Upper lobe of left lung (tissue), 6 donors: ENCODE measurements around the gene ACSL1. TPM values are rescaled to one million over a fixed set of nuclear protein-coding genes. Genes with fewer than 3 reads are reported as not detected.

ENCODE experiments used
- ATAC-seq, 2 donors: fragments of 200-7000 bp; cut with Tn5 transposase; one replicate each; pipeline ENCODE4 v1.9.1; 2022; ENCODE audit warnings: mild to moderate bottlenecking in 2 of 2, moderate library complexity in 2 of 2; ENCODE audit not compliant: low FRiP score in 2 of 2
- DNase-seq, 2 donors: peaks; one replicate each; pipeline ENCODE4 v3.0.0-alpha.2; 2019 to 2020
- H3K27ac ChIP-seq, 4 donors: fragments of 200-600 bp; sonication (generic); one replicate each; pipeline ENCODE4 v1.5.1; 2016 to 2019
- H3K27me3 ChIP-seq, 4 donors: fragments of 200-600 bp; sonication (generic); one replicate each; pipeline ENCODE4 v1.5.1; 2017 to 2019
- H3K36me3 ChIP-seq, 4 donors: fragments of 200-600 bp; sonication (generic); one replicate each; pipeline ENCODE4 v1.5.1; 2016 to 2019
- H3K4me1 ChIP-seq, 4 donors: fragments of 200-600 bp; sonication (generic); one replicate each; pipeline ENCODE4 v1.5.1; 2018 to 2019
- H3K4me3 ChIP-seq, 4 donors: fragments of 200-600 bp; sonication (generic); one replicate each; pipeline ENCODE4 v1.5.1; 2017 to 2019; ENCODE audit warnings: mild to moderate bottlenecking in 2 of 4, moderate library complexity in 1 of 4
- H3K9me3 ChIP-seq, 4 donors: fragments of 200-600 bp; sonication (generic); one replicate each; pipeline ENCODE4 v1.5.1; 2018 to 2019
- EP300 ChIP-seq, 4 donors: sonication (generic); formaldehyde crosslinking; IDR thresholded peaks; one replicate each; pipeline ENCODE4 v1.5.1; 2017; ENCODE audit warnings: antibody characterized with exemption in 4 of 4, control low read depth in 2 of 4
- POLR2A ChIP-seq, 4 donors: fragments of 450-650 bp; IDR thresholded peaks; one replicate each; pipeline ENCODE4 v1.5.1; 2016 to 2017; ENCODE audit warnings: antibody characterized with exemption in 4 of 4, mild to moderate bottlenecking in 2 of 4
- POLR2AphosphoS5 ChIP-seq, 2 donors: sonication (generic); formaldehyde crosslinking; IDR thresholded peaks; one replicate each; pipeline ENCODE4 v1.5.1; 2017; ENCODE audit warnings: antibody characterized with exemption in 2 of 2
- WGBS, 2 donors: methylation state at CpG; one replicate each; pipeline ENCODE4 v1.1.5; 2017 to 2018; 5-methylcytosine and 5-hydroxymethylcytosine counted together
- total RNA-seq, 6 donors: library from RNA; depleted of rRNA in 4 of 6; stranded (reverse); fragments of >200 nt in 4 of 6; gene quantifications; one replicate each; pipeline versions ENCODE4 v1.1.0 to v1.2.1, GENCODE V29; 2016 to 2021
- TF ChIP-seq, protein P1 (sequence below), 6 experiments: fragments of 450-650 bp in 4 of 6; fragments of 200-600 bp in 2 of 6; sonication (generic) in 2 of 6; IDR thresholded peaks; one replicate each; pipeline ENCODE4 v1.5.1; 2016 to 2019; ENCODE audit warnings: antibody characterized with exemption in 6 of 6
- donor health status: DM: no; HTN: no; CAD: no; lungs with moderate emphysema.
- donor health status: DM: no; HTN: yes; CAD: no; lungs with severe emphysema.

ACSL1 gene
- total RNA-seq, 6 donors from 2014 or later = 208 to 306 (median 234) TPM

DNA sequence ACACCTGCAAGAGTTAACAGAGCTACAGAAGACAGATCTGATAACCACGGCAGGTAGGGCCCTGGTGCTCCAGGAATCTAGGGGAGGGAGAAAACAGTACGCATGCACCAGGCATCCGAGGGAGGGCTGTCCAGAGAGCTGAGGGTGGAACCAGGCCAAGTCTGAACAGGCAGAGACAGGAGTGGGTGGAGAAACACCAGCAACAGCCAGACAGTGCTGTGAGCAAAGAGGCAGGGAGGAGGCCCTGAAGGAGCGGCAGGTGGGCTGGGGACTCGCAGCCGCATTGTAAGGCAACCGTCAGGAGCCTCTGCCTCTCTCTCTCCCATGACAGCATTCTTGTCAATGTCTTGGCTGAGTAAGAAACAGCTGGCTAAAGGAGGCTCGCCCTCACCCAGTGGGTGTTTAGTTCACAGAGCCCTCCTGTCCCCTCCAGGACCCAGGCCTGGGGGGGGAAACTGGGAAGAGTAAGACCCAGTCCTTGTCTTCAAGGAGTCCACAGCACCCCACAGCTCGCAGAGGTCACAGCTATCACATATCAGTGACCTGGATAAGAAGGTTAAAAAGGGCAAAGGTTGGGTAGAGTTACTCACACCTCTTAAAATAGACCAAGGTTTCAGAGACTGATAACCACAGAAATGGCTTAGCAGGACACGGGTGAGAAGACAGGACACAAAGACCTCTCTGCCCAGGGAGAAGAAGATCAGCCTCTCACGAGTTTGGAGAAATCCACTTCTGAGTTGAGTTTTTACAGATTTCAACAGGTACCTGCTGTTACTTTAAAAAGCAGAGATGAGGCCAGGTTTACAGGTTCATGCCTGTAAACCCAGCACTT lies 10.5 kb downstream of the ACSL1 start:
- H3K4me1 ChIP-seq = peaks cover 27 to 69% (median 53%) of the 10 kb centered on the region in 4 donors
- peak overlapping the region in 2 of 4 donors; percentile 0 to 1 for H3K4me3 ChIP-seq
- WGBS, 2 donors = 30 to 42% methylated on average over 9 to 11 of the region's 11 CpGs

DNA sequence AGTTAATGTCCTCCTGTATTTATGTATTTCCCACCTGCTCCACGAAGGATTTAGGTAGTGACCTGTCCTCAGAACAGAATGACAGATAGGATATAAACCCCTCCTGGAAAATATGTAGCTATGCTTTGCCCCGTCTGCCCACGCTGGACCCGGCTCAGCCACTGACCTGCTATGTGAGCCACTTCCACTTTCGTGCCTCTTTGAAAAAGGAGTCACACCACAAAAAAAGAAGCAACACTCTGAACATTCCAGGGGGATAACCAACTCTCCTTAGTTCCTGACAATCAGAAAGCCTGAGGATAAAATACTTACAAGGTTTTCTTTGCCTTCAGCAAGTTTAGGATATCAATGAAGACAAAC lies 11.1 kb downstream of the ACSL1 start:
- peak overlapping the region; percentile 68 to 92 (median 87) for H3K27ac ChIP-seq
- no peaks in the 10 kb centered on the region for H3K36me3 ChIP-seq
- peak overlapping the region in 2 of 4 donors; percentile 0 to 1 for H3K4me3 ChIP-seq
- TF ChIP-seq EP300 (IDR thresholded peaks at IDR 0.05) (no peak), POLR2A (IDR thresholded peaks at IDR 0.05) (no peak), POLR2AphosphoS5 (IDR thresholded peaks at IDR 0.05) (no peak)
- TF ChIP-seq, protein P1, sequence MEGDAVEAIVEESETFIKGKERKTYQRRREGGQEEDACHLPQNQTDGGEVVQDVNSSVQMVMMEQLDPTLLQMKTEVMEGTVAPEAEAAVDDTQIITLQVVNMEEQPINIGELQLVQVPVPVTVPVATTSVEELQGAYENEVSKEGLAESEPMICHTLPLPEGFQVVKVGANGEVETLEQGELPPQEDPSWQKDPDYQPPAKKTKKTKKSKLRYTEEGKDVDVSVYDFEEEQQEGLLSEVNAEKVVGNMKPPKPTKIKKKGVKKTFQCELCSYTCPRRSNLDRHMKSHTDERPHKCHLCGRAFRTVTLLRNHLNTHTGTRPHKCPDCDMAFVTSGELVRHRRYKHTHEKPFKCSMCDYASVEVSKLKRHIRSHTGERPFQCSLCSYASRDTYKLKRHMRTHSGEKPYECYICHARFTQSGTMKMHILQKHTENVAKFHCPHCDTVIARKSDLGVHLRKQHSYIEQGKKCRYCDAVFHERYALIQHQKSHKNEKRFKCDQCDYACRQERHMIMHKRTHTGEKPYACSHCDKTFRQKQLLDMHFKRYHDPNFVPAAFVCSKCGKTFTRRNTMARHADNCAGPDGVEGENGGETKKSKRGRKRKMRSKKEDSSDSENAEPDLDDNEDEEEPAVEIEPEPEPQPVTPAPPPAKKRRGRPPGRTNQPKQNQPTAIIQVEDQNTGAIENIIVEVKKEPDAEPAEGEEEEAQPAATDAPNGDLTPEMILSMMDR (IDR thresholded peaks at IDR 0.05) = no peak
- peaks cover 27 to 67% (median 52%) of the 10 kb centered on the region in 4 donors for H3K4me1 ChIP-seq
- no peaks in the 10 kb centered on the region for H3K9me3 ChIP-seq
- DNase-seq (no peak), ATAC-seq (no peak)
- H3K27me3 ChIP-seq = no peaks in the 10 kb centered on the region
- 37 to 63% methylated on average over 5 of the region's 5 CpGs for whole genome bisulfite sequencing, 2 donors

More for the DNA sequence above, 10.5 kb downstream of the ACSL1 start:
- Histone ChIP-seq H3K27me3 (no peaks in the 10 kb centered on the region), H3K27ac (peak overlapping the region; percentile 68 to 92 (median 87)), H3K36me3 (no peaks in the 10 kb centered on the region), H3K9me3 (no peaks in the 10 kb centered on the region)
- ATAC-seq = peak; percentile 72 to 87
- TF ChIP-seq POLR2AphosphoS5 (IDR thresholded peaks at IDR 0.05) = peak; percentile 42 to 48
- TF ChIP-seq EP300 (IDR thresholded peaks at IDR 0.05) = peak in 1 of 4 donors; percentile 46
- TF ChIP-seq POLR2A (IDR thresholded peaks at IDR 0.05) = peak in 1 of 4 donors; percentile 57
- TF ChIP-seq, protein P1 (IDR thresholded peaks at IDR 0.05) = no peak
- DNase-seq = peak in 1 of 2 donors; percentile 92

DNA sequence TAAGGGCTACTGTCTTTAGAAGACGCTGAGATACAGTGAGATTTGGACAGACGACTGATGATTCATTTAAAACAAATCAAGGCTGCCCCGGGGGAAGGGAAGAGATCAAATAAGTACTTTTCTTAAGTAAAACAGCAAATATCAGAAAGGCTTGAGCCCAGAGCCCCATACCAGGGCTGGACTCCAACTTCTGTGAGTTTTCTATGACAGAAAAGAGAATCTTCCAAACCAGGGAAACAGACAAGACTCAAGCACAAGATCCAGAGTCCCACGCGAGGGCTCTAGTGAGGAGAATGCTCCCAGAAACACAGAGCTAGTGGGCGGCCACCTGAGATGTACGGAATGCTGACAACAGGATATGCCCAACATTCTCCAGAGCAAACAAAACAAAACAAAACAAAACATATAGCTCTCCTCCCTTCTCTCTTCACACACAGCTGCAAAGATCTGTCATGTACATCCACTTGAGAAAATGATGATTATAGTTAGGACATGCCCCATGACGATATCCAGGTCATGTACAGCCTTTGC lies 13.1 kb downstream of the ACSL1 start:
- Histone ChIP-seq H3K4me3 (peak overlapping the region in 1 of 4 donors; percentile 11), H3K27ac (peak overlapping the region; percentile 73 to 92 (median 82)), H3K27me3 (no peaks in the 10 kb centered on the region), H3K9me3 (no peaks in the 10 kb centered on the region), H3K4me1 (peaks cover 30 to 70% (median 54%) of the 10 kb centered on the region in 4 donors), H3K36me3 (no peaks in the 10 kb centered on the region)
- peak in 1 of 2 donors; percentile 3 for ATAC-seq
- TF ChIP-seq POLR2A (IDR thresholded peaks at IDR 0.05) (no peak), POLR2AphosphoS5 (IDR thresholded peaks at IDR 0.05) (no peak), EP300 (IDR thresholded peaks at IDR 0.05) (no peak)
- TF ChIP-seq, protein P1 (IDR thresholded peaks at IDR 0.05) = no peak
- DNase-seq = no peak
- 68 to 81% methylated on average over 8 of the region's 8 CpGs for WGBS, 2 donors

GRCh38 chr4:184812199-184812542 lies 13.6 kb downstream of the ACSL1 start:
- Histone ChIP-seq H3K27me3 (no peaks in the 10 kb centered on the region), H3K9me3 (no peaks in the 10 kb centered on the region), H3K36me3 (no peaks in the 10 kb centered on the region), H3K27ac (peak overlapping the region; percentile 73 to 92 (median 82)), H3K4me3 (no peak overlapping the region), H3K4me1 (peaks cover 33 to 70% (median 57%) of the 10 kb centered on the region in 4 donors)
- DNase-seq = no peak
- TF ChIP-seq POLR2AphosphoS5 (IDR thresholded peaks at IDR 0.05) (peak in 1 of 2 donors; percentile 1), POLR2A (IDR thresholded peaks at IDR 0.05) (no peak)
- ATAC-seq = no peak
- WGBS, 2 donors = 86% methylated on average over 6 of the region's 6 CpGs

- DNase-seq (peak in 1 of 2 donors; percentile 80), ATAC-seq (peak in 1 of 2 donors; percentile 50)
- WGBS, 2 donors = 66 to 73% methylated on average over 8 of the region's 8 CpGs
- Histone ChIP-seq H3K9me3 (no peaks in the 10 kb centered on the region), H3K36me3 (no peaks in the 10 kb centered on the region), H3K4me1 (peaks cover 35 to 74% (median 57%) of the 10 kb centered on the region in 4 donors), H3K27ac (peak overlapping the region; percentile 73 to 92 (median 82)), H3K4me3 (no peak overlapping the region), H3K27me3 (no peaks in the 10 kb centered on the region)
- no peak for TF ChIP-seq EP300 (IDR thresholded peaks at IDR 0.05)
- TF ChIP-seq POLR2AphosphoS5 (IDR thresholded peaks at IDR 0.05) = peak; percentile 17 to 44
- peak in 1 of 4 donors; percentile 53 for TF ChIP-seq POLR2A (IDR thresholded peaks at IDR 0.05)
- TF ChIP-seq, protein P1 (IDR thresholded peaks at IDR 0.05) = no peak
Observed at GRCh38 chr4:184811526-184812198, 14.1 kb downstream of the ACSL1 start.
